Skeletal muscle satellite cell (primary cell): Measurements from ENCODE around the gene SPHK1.

Experiments used
- H3K27me3 ChIP-seq: 2 replicates; pipeline ENCODE4 v1.7.0; 2013; ENCODE audit warnings: low read length; ENCODE audit not compliant: control insufficient read depth, insufficient read depth
- H3K36me3 ChIP-seq: 2 replicates; pipeline ENCODE4 v1.7.0; 2013; ENCODE audit warnings: mild to moderate bottlenecking, control low read depth, low read length; ENCODE audit not compliant: insufficient read depth
- H3K4me1 ChIP-seq: 2 replicates; pipeline ENCODE4 v1.7.0; 2013; ENCODE audit warnings: low read length; ENCODE audit not compliant: control insufficient read depth, insufficient read depth
- H3K4me2 ChIP-seq: 2 replicates; pipeline ENCODE4 v1.7.0; 2013; ENCODE audit warnings: mild to moderate bottlenecking, low read length
- H3K4me3 ChIP-seq: 2 replicates; pipeline ENCODE4 v1.7.0; 2013; ENCODE audit warnings: low read length
- H3K9ac ChIP-seq: 2 replicates; pipeline ENCODE4 v1.7.0; 2013; ENCODE audit warnings: mild to moderate bottlenecking, low read depth, low read length, moderate library complexity
- H3K9me3 ChIP-seq: replicated peaks from 2 replicates; pipeline ENCODE4 v1.7.0; 2013; ENCODE audit warnings: mild to moderate bottlenecking, control low read depth, low read length

The SPHK1 gene

DNA sequence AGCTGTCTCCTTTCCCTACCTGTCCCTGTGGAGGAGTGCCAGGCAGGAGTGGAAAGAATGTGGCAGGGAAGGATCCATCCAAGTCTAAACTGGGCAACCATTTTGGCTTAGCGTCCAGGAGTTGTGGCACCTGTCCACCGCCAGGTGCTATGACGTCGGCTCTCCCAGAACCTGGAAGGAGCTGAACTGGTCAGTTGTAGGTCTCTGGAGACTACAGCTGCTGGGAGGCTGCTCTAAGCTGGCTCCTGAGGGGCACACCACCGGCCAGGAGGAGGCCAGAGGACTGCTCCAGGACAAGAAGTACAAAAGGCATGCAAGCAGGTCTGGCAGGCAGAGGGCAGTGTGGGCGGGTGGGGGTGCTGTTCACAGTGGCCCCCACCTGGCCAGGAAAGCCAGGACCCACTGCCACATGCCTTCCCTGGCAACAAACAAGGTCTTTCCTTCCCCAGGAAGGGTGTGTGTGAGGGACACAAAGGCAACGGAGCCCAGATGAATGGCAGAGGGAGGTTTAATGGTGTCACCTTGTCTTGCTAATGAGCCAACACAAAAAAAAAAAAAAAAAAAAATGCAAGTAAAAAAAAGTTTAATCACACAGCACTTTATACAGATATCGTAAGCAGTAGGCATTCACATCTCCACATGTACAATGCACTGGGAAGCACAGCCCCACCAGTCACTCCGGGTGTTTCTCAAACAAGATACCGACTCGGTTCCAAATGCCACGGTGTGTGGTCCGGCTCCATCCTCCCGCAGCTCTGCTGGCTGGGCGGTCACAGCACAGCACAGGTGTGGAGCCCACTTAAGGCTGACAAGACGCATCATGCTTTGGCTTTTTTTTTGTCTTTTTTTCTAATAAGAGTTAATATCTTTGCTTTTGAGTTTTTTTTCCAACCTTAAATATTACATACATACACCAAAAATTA, 4.8 kb downstream of the SPHK1 start:
- H3K4me3 ChIP-seq, result no peak overlapping the region
- no peak overlapping the region for H3K9ac ChIP-seq
- no peaks in the 10 kb centered on the region for H3K27me3 ChIP-seq
- H3K4me2 ChIP-seq, result no peak overlapping the region
- peaks cover 23% of the 10 kb centered on the region for H3K4me1 ChIP-seq
- H3K36me3 ChIP-seq, result peaks cover 49% of the 10 kb centered on the region
- no peaks in the 10 kb centered on the region for H3K9me3 ChIP-seq

DNA sequence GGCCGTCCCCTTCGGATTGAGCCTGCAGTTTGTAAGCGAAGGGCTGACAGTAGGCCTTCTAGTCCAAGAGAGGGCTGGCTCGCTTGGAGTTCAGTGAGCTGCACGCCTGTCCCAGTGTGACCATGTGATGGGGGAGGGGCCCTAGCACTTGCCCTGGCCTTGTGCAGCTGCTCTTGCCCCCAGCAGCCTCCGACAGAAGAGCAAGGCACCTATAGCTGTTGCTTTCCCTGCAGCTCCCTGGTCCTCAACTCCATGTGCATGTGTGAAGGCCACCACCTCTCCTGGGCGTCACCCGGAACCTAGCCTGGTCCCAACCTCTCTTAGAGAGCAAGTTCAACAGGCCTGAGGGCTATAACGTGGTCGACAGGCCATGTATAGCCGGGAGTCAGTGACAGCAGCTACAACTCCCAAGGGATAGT, 5.6 kb downstream of the SPHK1 start:
- peaks cover 53% of the 10 kb centered on the region for H3K36me3 ChIP-seq
- no peak overlapping the region for H3K4me2 ChIP-seq
- no peak overlapping the region for H3K9ac ChIP-seq
- H3K9me3 ChIP-seq, result no peaks in the 10 kb centered on the region
- H3K4me1 ChIP-seq, result peaks cover 23% of the 10 kb centered on the region
- no peaks in the 10 kb centered on the region for H3K27me3 ChIP-seq
- H3K4me3 ChIP-seq, result no peak overlapping the region

DNA sequence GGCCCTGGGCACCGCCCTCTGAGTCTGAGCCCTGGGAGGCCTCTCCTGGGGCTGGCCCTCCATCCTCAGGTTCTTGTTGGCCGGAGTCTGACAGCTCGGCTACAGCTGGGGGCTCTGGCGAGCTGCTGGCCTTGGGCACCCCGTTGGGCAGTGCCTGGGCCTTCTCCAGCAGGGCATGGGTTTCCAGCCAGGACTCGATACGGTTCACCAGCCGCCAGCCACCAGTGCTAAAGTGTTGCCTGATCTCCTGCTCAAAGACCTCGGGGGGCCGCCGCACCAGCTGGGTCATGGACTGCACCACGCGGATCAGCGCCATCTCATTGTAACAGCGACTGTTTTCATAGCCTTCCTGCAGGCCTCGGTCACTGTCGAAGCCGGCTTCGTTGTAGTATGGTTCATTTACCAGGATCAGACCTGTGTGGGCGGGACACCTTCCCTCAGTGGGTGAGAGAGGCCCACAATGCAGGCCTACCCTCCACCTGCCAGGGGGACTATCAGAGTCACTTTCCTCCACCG, 6.8 kb downstream of the SPHK1 start:
- Histone ChIP-seq H3K27me3 (no peaks in the 10 kb centered on the region), H3K9me3 (no peaks in the 10 kb centered on the region), H3K9ac (no peak overlapping the region), H3K4me2 (no peak overlapping the region), H3K36me3 (peaks cover 57% of the 10 kb centered on the region), H3K4me1 (peaks cover 18% of the 10 kb centered on the region), H3K4me3 (no peak overlapping the region)

DNA sequence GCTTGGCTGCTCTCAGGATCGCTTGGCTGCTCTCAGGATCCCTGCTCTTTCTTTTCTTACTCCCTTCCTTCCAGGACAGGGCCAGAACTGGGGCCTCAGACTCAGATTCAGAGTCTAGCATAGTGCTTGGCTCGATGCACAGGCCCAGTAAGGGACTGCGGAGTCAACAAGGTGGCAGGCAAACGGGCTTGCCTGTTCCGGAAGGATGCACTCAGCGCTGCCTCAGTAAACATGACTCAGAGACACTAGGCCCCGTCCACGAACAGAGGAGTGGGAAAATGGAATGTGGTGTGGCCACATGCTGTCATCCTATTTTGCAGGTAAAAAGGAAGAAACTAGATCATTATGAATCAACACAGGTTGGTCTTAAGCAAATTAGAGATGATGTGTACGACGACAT, 9.8 kb downstream of the SPHK1 start:
- Histone ChIP-seq H3K4me3 (no peak overlapping the region), H3K27me3 (no peaks in the 10 kb centered on the region), H3K4me1 (no peaks in the 10 kb centered on the region), H3K9me3 (no peaks in the 10 kb centered on the region), H3K4me2 (no peak overlapping the region), H3K36me3 (peaks cover 65% of the 10 kb centered on the region), H3K9ac (no peak overlapping the region)

DNA sequence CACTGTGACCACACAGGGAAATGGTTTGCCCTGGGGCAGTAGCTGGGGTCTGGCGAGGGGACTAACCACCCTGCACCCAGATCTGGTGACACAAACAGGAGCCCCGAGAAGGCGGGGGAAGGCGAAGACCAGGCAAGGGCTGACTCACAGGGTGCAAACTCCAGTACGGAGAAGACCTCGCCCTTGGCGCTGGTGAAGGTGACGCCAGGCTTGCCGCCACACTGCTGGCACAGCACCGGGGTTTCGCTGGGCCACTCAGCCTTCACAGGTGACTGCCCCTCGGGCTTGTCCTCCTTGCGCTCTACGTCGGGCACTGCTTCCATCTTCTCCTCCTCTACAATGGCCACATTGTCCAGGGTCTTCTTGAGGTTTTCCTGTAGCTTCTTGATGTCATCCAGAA, 11.6 kb downstream of the SPHK1 start:
- no peaks in the 10 kb centered on the region for H3K4me1 ChIP-seq
- no peak overlapping the region for H3K9ac ChIP-seq
- no peaks in the 10 kb centered on the region for H3K9me3 ChIP-seq
- H3K36me3 ChIP-seq, result peaks cover 68% of the 10 kb centered on the region
- H3K4me3 ChIP-seq, result no peak overlapping the region
- H3K27me3 ChIP-seq, result no peaks in the 10 kb centered on the region
- no peak overlapping the region for H3K4me2 ChIP-seq

DNA sequence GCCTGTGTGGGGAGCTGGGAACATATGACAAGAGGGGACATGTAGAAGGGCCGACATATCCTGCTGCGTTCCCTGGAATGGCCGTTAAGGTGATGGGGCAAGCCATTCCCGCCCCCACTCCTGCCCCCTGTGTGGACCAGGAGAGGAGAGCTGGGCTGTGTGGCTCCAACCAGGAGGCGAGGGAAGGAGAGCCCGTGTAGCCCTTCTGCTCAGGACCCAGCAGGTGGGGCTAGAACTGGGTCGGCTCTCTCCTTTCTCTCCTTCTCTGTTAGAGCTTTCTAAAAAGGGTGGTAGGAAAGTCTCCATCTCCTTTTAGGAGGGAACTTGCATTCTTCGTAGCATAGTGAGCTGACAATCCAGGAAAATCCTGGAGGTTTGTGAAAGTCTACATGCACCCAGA, 12.8 kb downstream of the SPHK1 start:
- Histone ChIP-seq H3K9ac (no peak overlapping the region), H3K27me3 (no peaks in the 10 kb centered on the region), H3K9me3 (no peaks in the 10 kb centered on the region), H3K4me2 (no peak overlapping the region), H3K36me3 (peaks cover 68% of the 10 kb centered on the region), H3K4me3 (no peak overlapping the region), H3K4me1 (no peaks in the 10 kb centered on the region)

DNA sequence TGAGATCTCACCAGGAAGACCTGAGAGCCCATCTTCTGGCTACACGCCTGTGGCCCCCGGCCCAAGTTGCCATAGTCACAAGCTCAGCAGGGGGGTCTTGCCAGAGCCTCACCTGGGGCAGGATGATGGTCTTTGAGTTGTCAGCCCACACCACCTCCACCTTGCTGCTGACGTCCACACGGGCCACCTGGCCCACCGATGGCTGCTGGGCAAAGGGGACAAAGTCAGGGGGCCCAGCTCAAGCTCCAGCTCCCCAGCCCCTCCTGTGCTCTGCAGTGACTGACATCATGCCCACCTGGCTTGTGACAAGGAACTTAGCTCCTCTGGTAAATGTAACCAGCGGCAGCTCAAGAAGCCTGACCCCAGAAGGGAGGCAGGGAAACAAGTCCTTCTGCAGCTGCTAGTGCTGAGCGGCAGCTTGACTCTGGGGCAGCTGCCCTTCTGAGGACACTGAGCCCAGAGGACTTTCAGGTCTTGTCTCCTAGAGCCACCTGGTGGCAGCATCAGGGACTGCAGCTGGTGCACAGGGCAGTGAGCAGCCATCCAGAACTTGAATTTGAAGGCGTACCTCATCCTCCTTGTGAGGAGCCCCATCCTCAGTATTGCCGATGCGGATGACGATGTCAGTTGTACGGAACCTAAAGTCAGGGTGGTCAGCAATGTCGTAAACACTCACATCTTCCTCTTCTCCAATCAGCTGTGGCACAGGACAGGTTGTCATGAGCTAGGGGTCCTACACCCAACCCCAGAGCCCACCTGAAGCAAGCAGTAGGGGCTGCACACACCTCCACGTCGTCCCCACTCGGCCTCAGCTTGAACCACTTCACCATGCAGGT, 13.5 kb downstream of the SPHK1 start:
- Histone ChIP-seq H3K4me3 (no peak overlapping the region), H3K9me3 (no peaks in the 10 kb centered on the region), H3K27me3 (no peaks in the 10 kb centered on the region), H3K4me1 (no peaks in the 10 kb centered on the region), H3K9ac (no peak overlapping the region), H3K4me2 (no peak overlapping the region), H3K36me3 (peaks cover 72% of the 10 kb centered on the region)

DNA sequence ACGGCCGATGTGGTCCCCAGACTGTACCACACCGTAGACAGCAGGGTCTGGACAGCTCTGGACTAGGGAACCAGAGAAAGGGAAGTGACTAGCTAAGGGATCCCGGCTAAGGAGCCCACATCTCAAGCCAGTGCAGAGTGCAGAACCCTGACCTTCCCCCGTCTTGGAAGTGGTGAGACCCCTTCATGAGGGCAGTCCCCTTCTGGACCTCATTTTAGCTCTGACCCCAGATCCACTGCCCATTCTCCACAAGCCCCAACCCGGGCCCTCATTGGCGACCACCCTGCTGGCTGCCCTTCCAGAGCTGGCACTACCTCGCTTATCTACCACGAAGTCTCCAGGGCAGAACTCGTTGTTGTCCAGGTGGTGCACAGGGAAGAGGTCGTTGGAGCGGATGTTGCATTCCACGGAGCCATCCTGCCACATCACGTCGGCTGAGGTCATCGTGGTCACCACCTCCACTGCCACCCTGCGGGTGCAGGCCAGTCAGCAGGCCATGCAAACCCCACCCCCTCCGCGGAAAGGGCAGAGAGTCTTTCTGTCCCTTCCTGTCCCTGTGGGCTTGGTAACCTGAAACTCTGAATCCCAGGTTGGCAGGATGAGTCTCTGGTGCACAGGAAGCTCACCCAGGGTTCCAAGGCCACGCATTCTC, 14.2 kb downstream of the SPHK1 start:
- Histone ChIP-seq H3K27me3 (no peaks in the 10 kb centered on the region), H3K4me3 (no peak overlapping the region), H3K4me2 (no peak overlapping the region), H3K36me3 (peaks cover 72% of the 10 kb centered on the region), H3K4me1 (no peaks in the 10 kb centered on the region), H3K9ac (no peak overlapping the region), H3K9me3 (no peaks in the 10 kb centered on the region)

DNA sequence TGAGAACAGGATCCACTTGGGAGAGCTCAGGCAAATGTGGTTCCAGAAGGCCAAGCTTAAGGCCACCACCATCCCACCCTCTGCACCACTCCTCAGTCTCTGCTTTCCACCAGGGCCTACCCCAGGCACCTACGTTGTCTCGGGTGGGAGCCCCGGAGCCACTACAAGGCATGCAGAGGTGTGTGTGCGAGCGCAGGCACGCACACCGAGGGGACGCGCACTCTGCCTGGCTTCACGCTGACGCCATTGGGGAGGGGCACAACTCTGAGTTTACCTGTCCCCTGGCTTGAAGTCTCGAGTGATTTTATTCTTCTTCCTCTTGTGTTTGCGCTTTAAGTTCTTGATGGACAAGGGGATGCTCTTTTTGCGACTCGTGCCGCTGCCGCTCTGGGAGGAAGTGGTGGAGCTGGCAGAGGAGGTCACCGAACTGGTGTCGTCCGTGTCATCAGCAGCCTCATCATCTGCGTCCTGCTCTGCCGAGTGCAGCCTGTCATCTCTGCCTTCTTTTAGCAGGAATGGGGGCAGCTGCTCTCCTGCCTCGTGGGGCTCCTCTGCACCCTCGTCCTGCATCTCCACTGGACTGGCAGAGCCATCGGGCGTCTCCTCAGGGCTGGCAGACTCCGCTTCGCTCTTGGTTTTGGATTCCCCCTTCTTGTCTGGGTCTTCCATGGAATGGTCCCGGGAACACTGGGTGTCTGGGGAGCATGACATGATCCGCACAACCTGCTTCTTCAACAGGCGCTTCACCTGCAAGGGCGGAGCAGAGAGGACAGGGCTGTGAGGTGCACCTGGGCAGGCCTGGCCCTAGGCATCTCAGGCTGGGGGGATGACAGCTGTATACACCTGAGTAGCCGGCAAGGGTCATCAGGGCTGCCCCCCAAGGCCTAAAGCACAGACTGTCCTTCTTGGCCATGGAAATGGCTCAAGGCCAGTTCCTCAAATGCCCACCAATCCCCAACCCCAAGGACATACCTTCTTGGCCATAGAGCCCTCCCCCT, 15.1 kb downstream of the SPHK1 start:
- no peak overlapping the region for H3K9ac ChIP-seq
- H3K36me3 ChIP-seq, result peaks cover 73% of the 10 kb centered on the region
- no peaks in the 10 kb centered on the region for H3K9me3 ChIP-seq
- H3K4me1 ChIP-seq, result no peaks in the 10 kb centered on the region
- no peak overlapping the region for H3K4me2 ChIP-seq
- no peak overlapping the region for H3K4me3 ChIP-seq
- no peaks in the 10 kb centered on the region for H3K27me3 ChIP-seq

DNA sequence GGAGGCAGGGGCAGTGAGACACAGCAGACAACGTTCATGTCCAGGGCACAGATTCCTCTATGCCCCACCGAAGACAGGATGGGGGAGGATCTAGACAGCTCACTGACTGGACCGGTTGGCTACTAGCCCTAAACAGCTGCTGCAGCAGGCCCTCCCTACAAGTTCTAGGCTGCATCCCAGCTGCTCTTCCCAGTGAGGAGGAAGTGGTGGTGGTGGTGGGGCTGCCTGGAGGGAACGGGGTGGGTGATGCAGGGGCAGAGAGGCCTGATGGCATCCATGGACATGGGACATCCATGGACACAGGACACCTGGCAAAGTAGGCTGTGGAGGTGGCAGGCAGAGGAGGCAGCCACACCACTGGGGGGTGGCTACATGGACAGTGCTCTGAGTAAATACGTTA, 18.3 kb downstream of the SPHK1 start:
- H3K4me3 ChIP-seq, result no peak overlapping the region
- peaks cover 56% of the 10 kb centered on the region for H3K36me3 ChIP-seq
- H3K4me1 ChIP-seq, result peaks cover 6% of the 10 kb centered on the region
- no peak overlapping the region for H3K9ac ChIP-seq
- no peaks in the 10 kb centered on the region for H3K9me3 ChIP-seq
- H3K27me3 ChIP-seq, result no peaks in the 10 kb centered on the region
- no peak overlapping the region for H3K4me2 ChIP-seq
